ENCODE data around the gene BABAM2.

BABAM2 gene

DNA sequence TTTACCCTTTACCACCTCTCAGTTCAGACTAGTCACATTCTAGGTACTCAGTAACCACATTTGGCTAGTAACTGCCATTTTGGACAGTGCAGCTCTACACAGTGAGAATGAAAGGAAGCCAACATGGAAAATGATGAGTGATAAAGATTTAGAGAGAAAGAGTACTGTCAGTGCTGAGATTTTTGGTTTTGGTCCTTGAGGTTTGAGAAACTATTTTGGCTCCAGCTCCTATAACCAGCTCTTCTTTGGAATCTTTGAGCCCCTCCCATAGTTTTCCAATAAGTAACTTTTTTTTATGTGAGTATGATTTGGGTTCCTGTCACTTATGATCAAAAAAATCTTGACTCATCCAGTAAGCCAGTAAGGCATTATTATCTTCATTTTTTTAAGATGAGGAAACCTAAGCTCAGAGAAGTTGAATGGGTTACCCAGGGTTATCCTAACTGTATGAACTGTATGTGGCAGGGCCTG, 173.0 kb downstream of the BABAM2 start:
- TF ChIP-seq, protein P1, sequence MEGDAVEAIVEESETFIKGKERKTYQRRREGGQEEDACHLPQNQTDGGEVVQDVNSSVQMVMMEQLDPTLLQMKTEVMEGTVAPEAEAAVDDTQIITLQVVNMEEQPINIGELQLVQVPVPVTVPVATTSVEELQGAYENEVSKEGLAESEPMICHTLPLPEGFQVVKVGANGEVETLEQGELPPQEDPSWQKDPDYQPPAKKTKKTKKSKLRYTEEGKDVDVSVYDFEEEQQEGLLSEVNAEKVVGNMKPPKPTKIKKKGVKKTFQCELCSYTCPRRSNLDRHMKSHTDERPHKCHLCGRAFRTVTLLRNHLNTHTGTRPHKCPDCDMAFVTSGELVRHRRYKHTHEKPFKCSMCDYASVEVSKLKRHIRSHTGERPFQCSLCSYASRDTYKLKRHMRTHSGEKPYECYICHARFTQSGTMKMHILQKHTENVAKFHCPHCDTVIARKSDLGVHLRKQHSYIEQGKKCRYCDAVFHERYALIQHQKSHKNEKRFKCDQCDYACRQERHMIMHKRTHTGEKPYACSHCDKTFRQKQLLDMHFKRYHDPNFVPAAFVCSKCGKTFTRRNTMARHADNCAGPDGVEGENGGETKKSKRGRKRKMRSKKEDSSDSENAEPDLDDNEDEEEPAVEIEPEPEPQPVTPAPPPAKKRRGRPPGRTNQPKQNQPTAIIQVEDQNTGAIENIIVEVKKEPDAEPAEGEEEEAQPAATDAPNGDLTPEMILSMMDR (IDR thresholded peaks at IDR 0.05; ENCODE audit: insufficient read depth, low read length, poor library complexity, severe bottlenecking) = no peak
- TF ChIP-seq EZH2phosphoT487 (conservative IDR thresholded peaks at IDR 0.05; ENCODE audit: low read length) = no peak
- no peak overlapping the region for H3K9ac ChIP-seq (ENCODE audit: low read length)
- no peak overlapping the region for H3K27ac ChIP-seq (ENCODE audit: low read depth, low read length)
- no peak overlapping the region for H2AFZ ChIP-seq (ENCODE audit: low read depth, low read length, severe bottlenecking)
- H3K79me2 ChIP-seq (ENCODE audit: insufficient read depth, low read length) = no peaks in the 10 kb centered on the region
- H3K4me2 ChIP-seq (ENCODE audit: low read depth, low read length, poor library complexity, severe bottlenecking) = no peak overlapping the region
- no peaks in the 10 kb centered on the region for H3K36me3 ChIP-seq (ENCODE audit: low read length)
- no peaks in the 10 kb centered on the region for H3K9me2 ChIP-seq (replicated peaks; ENCODE audit: insufficient read depth, low read length)
- no peaks in the 10 kb centered on the region for H3K9me3 ChIP-seq (ENCODE audit: insufficient read depth, low read length)
- no peaks in the 10 kb centered on the region for H3F3A ChIP-seq (ENCODE audit: insufficient read depth)
- no peaks in the 10 kb centered on the region for H3K27me3 ChIP-seq (ENCODE audit: low read length)
- H3K4me3 ChIP-seq (ENCODE audit: insufficient read depth, low read length, poor library complexity, severe bottlenecking) = no peak overlapping the region
- no peaks in the 10 kb centered on the region for H4K20me1 ChIP-seq (ENCODE audit: low read depth, low read length)

GRCh38 chr2:28067602-28068001, 177.1 kb downstream of the BABAM2 start:
- no peak overlapping the region for H2AFZ ChIP-seq (ENCODE audit: low read depth, low read length, severe bottlenecking)
- H3K27ac ChIP-seq (ENCODE audit: low read depth, low read length) = no peak overlapping the region
- TF ChIP-seq, protein P1 (IDR thresholded peaks at IDR 0.05; ENCODE audit: insufficient read depth, low read length, poor library complexity, severe bottlenecking) = no peak
- TF ChIP-seq EZH2phosphoT487 (conservative IDR thresholded peaks at IDR 0.05; ENCODE audit: low read length) = no peak
- H3K27me3 ChIP-seq (ENCODE audit: low read length) = no peaks in the 10 kb centered on the region
- no peak overlapping the region for H3K4me2 ChIP-seq (ENCODE audit: low read depth, low read length, poor library complexity, severe bottlenecking)
- no peak overlapping the region for H3K4me3 ChIP-seq (ENCODE audit: insufficient read depth, low read length, poor library complexity, severe bottlenecking)
- no peaks in the 10 kb centered on the region for H3K9me3 ChIP-seq (ENCODE audit: insufficient read depth, low read length)
- H3K79me2 ChIP-seq (ENCODE audit: insufficient read depth, low read length) = no peaks in the 10 kb centered on the region
- 0 out of 2 replicates have a peak, but pooled peaks cover 4% of the 10 kb centered on the region for H4K20me1 ChIP-seq (ENCODE audit: low read depth, low read length)
- no peaks in the 10 kb centered on the region for H3K9me2 ChIP-seq (replicated peaks; ENCODE audit: insufficient read depth, low read length)
- H3K36me3 ChIP-seq (ENCODE audit: low read length) = no peaks in the 10 kb centered on the region
- no peaks in the 10 kb centered on the region for H3F3A ChIP-seq (ENCODE audit: insufficient read depth)
- H3K9ac ChIP-seq (ENCODE audit: low read length) = no peak overlapping the region

DNA sequence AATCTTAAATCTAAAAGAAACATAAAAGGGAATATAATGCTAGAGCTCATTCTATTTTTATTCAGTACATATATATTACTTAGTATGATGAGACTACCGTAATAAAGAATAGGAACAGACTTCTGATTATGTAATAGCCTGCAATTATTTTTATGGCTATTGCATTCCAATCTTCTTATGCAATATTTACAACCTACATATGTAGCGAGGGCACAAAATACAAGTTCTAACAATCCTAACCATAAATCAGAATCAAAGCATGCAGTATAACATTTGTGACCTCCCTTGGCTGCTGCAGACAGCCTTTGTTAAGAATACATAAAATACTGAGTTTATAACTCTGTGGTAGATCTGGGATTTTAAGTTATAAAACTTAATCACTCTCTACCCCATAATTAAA, 177.6 kb downstream of the BABAM2 start:
- no peaks in the 10 kb centered on the region for H3K27me3 ChIP-seq (ENCODE audit: low read length)
- no peaks in the 10 kb centered on the region for H3K36me3 ChIP-seq (ENCODE audit: low read length)
- TF ChIP-seq, protein P1 (IDR thresholded peaks at IDR 0.05; ENCODE audit: insufficient read depth, low read length, poor library complexity, severe bottlenecking) = no peak
- no peak for TF ChIP-seq EZH2phosphoT487 (conservative IDR thresholded peaks at IDR 0.05; ENCODE audit: low read length)
- H3F3A ChIP-seq (ENCODE audit: insufficient read depth) = no peaks in the 10 kb centered on the region
- H3K79me2 ChIP-seq (ENCODE audit: insufficient read depth, low read length) = no peaks in the 10 kb centered on the region
- H3K9ac ChIP-seq (ENCODE audit: low read length) = no peak overlapping the region
- no peak overlapping the region for H3K4me3 ChIP-seq (ENCODE audit: insufficient read depth, low read length, poor library complexity, severe bottlenecking)
- no peak overlapping the region for H3K4me2 ChIP-seq (ENCODE audit: low read depth, low read length, poor library complexity, severe bottlenecking)
- no peak overlapping the region for H2AFZ ChIP-seq (ENCODE audit: low read depth, low read length, severe bottlenecking)
- H3K9me2 ChIP-seq (replicated peaks; ENCODE audit: insufficient read depth, low read length) = no peaks in the 10 kb centered on the region
- H3K27ac ChIP-seq (ENCODE audit: low read depth, low read length) = no peak overlapping the region
- H4K20me1 ChIP-seq (ENCODE audit: low read depth, low read length) = 0 out of 2 replicates have a peak, but pooled peaks cover 4% of the 10 kb centered on the region
- no peaks in the 10 kb centered on the region for H3K9me3 ChIP-seq (ENCODE audit: insufficient read depth, low read length)

All from SU-DHL-6 (cell line).